ENCODE data around the gene ZC3H12A.

Gene ZC3H12A

GRCh38 chr1:37474046-37474696 lies at the start of gene ZC3H12A:
Gene ZC3H12A (plus strand): TSS chr1:37474580. CDS start chr1:37475497, 917 bp downstream.
- H3K27ac ChIP-seq (ENCODE audit: low read depth, low read length) = peak within 1 kb of the TSS; percentile 21
- no peaks in the 10 kb centered on the region for H3K9me3 ChIP-seq (ENCODE audit: control insufficient read depth, insufficient read depth, low read length)
- H3K4me3 ChIP-seq (ENCODE audit: low read depth, low read length) = peak within 1 kb of the TSS; percentile 72
- peaks cover 22% of the 10 kb centered on the region for H3K27me3 ChIP-seq (ENCODE audit: control insufficient read depth, insufficient read depth, low read length)
- peaks cover 53% of the 10 kb centered on the region for H3K4me1 ChIP-seq (ENCODE audit: control insufficient read depth, insufficient read depth, low read length)
- peak within 1 kb of the TSS; percentile 44 for H3K9ac ChIP-seq (ENCODE audit: low read depth, low read length)
- H3K36me3 ChIP-seq (ENCODE audit: control insufficient read depth, insufficient read depth, low read length) = peaks cover 14% of the 10 kb centered on the region

DNA sequence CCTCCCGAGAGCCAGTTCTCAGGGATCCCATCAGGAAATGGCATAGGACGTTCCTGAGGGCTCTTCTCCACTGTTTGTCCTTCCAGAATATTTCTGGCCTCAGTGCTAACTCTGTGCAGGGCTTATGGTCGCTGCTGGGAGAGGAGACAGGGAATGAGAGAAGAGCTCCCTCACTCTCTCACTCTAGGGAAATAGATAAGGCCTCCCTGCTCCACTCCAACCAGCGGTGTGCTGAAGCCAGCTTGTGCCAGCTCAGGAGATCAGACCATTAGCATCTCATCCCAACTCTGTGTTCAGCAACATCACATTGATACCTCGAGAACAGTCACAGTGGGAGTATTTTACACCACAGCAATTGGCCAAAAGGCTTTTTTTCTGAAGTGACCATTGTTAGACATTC lies 49.2 kb upstream of the ZC3H12A start:
- Histone ChIP-seq H3K27me3 (ENCODE audit: control insufficient read depth, insufficient read depth, low read length) (no peaks in the 10 kb centered on the region), H3K4me1 (ENCODE audit: control insufficient read depth, insufficient read depth, low read length) (peaks cover 4% of the 10 kb centered on the region; the same call in 1 of the 2 replicates), H3K9me3 (ENCODE audit: control insufficient read depth, insufficient read depth, low read length) (no peaks in the 10 kb centered on the region), H3K36me3 (ENCODE audit: control insufficient read depth, insufficient read depth, low read length) (no peaks in the 10 kb centered on the region), H3K4me3 (ENCODE audit: low read depth, low read length) (no peak overlapping the region), H3K27ac (ENCODE audit: low read depth, low read length) (no peak overlapping the region), H3K9ac (ENCODE audit: low read depth, low read length) (no peak overlapping the region)

GRCh38 chr1:37429029-37429428 lies 45.4 kb upstream of the ZC3H12A start:
- Histone ChIP-seq H3K4me3 (ENCODE audit: low read depth, low read length) (no peak overlapping the region), H3K9ac (ENCODE audit: low read depth, low read length) (no peak overlapping the region), H3K27me3 (ENCODE audit: control insufficient read depth, insufficient read depth, low read length) (no peaks in the 10 kb centered on the region), H3K27ac (ENCODE audit: low read depth, low read length) (no peak overlapping the region), H3K4me1 (ENCODE audit: control insufficient read depth, insufficient read depth, low read length) (peaks cover 6% of the 10 kb centered on the region; the same call in 1 of the 2 replicates), H3K9me3 (ENCODE audit: control insufficient read depth, insufficient read depth, low read length) (no peaks in the 10 kb centered on the region), H3K36me3 (ENCODE audit: control insufficient read depth, insufficient read depth, low read length) (no peaks in the 10 kb centered on the region)

DNA sequence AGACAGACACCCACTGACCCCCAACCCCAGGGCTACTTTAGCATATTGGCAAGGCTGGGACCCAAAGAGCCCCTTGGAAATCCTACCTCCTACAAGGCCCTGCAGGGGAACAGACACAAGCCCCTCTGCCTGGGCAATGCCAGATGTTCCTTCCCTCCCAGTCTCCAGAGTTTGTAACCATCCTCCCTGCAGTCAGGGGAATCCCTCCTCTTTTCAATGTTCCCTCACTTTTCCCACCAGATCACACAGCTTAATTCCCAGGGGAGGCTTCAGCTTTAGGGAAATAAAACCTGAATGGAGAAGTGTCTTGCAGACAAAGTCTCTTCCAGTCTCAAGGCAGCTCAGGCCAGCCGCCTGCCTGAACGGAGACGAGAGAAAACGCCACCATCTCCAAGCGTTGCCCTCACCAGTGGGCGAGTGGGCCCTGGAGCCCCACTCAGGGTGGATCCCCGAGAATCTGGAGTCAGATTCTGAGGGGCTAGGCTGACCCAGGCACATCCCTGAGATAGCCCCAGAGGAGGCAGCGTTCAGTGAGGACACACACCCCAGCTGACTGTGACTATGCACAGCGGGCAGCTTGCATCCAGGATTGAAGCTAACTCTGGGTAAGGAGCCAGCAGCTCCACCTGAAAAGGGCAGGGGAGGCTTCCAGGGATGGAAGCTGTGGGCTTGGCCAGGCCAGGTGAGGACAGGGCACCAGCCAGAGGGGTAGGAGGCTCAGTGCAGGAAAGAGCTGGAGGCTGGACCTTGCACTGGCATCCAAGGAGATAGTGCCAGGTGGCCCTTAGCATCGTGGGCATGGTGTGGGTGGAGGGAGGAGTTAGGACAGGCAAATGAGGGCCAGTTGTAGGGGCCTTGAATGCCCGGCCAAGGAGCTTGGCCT lies 44.0 kb upstream of the ZC3H12A start:
- Histone ChIP-seq H3K4me3 (ENCODE audit: low read depth, low read length) (no peak overlapping the region), H3K9ac (ENCODE audit: low read depth, low read length) (no peak overlapping the region), H3K27ac (ENCODE audit: low read depth, low read length) (no peak overlapping the region), H3K27me3 (ENCODE audit: control insufficient read depth, insufficient read depth, low read length) (no peaks in the 10 kb centered on the region; the same call in 1 of the 2 replicates), H3K36me3 (ENCODE audit: control insufficient read depth, insufficient read depth, low read length) (no peaks in the 10 kb centered on the region), H3K9me3 (ENCODE audit: control insufficient read depth, insufficient read depth, low read length) (no peaks in the 10 kb centered on the region), H3K4me1 (ENCODE audit: control insufficient read depth, insufficient read depth, low read length) (peaks cover 8% of the 10 kb centered on the region; the same call in 1 of the 2 replicates)

DNA sequence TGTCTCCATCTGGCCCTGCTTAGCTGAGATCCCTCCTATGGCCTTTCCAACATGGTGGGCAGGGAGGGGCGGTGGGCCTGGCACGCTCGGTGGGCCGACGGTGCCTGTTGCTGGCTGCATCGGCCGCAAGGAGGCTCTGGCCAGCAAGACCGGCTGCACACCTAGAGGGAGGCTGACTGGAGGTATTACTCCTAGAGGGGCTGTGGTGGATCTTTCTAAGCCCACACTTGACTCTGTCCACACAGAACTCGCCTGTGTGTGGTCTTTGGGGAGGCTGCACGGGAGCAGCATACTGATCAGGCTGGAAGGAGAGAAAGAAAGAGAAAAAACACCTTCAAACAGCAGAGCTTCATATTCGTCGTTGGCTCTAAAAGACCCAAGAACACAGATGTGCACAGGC lies 41.7 kb upstream of the ZC3H12A start:
- Histone ChIP-seq H3K9ac (ENCODE audit: low read depth, low read length) (no peak overlapping the region), H3K4me1 (ENCODE audit: control insufficient read depth, insufficient read depth, low read length) (peaks cover 8% of the 10 kb centered on the region; the same call in 1 of the 2 replicates), H3K27me3 (ENCODE audit: control insufficient read depth, insufficient read depth, low read length) (no peaks in the 10 kb centered on the region; the same call in 1 of the 2 replicates), H3K9me3 (ENCODE audit: control insufficient read depth, insufficient read depth, low read length) (no peaks in the 10 kb centered on the region), H3K4me3 (ENCODE audit: low read depth, low read length) (no peak overlapping the region), H3K27ac (ENCODE audit: low read depth, low read length) (no peak overlapping the region), H3K36me3 (ENCODE audit: control insufficient read depth, insufficient read depth, low read length) (no peaks in the 10 kb centered on the region)

GRCh38 chr1:37433171-37433570 lies 41.2 kb upstream of the ZC3H12A start:
- Histone ChIP-seq H3K36me3 (ENCODE audit: control insufficient read depth, insufficient read depth, low read length) (no peaks in the 10 kb centered on the region), H3K9ac (ENCODE audit: low read depth, low read length) (no peak overlapping the region), H3K4me3 (ENCODE audit: low read depth, low read length) (no peak overlapping the region), H3K9me3 (ENCODE audit: control insufficient read depth, insufficient read depth, low read length) (no peaks in the 10 kb centered on the region), H3K27me3 (ENCODE audit: control insufficient read depth, insufficient read depth, low read length) (peaks cover 4% of the 10 kb centered on the region; the same call in 1 of the 2 replicates), H3K27ac (ENCODE audit: low read depth, low read length) (no peak overlapping the region), H3K4me1 (ENCODE audit: control insufficient read depth, insufficient read depth, low read length) (peaks cover 8% of the 10 kb centered on the region; the same call in 1 of the 2 replicates)

DNA sequence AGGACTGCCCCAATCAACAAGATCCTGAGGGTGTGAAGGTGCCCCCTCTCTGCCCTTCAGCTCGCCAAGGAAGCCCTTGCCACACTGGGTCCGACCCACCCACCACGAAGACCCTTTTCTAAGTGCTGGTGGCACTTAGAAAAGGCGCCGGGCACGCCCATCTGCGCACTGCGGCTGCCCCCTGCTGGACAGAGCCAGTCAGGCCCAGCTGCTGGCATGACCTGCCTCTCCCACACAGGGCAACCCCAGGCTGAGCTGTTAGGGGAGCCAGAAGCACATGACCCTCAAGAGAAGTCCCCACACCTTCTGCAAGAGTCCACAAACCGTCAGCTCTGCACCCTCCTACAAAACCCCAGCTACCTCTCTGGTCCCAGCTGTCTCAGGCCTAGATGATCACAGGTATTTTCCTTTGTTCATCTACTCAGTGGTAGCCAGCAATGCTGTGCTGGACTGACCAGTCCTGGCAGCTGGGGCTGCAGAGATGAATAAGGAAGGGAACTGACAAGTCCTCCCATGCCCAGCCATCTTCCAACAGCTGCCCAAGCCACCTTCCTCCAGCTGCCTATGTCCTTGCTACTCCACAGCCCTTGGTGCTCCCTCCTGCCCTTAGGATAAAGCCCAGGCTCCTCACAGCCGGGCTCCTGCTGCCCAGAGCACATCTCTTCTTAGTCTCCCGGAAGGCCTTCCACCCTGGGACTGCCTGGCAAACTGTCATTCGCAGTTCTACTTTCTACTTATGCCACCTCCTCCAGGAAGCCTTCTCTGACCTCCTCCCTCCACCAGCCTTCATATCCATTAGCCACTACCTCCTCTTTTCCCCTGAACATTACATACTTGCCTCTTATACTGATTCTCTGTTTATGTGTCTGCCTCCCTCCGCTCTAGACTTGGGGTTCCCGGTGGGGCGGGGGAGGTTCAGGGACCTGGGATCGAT lies 39.8 kb upstream of the ZC3H12A start:
- H3K27ac ChIP-seq (ENCODE audit: low read depth, low read length) = no peak overlapping the region
- H3K4me1 ChIP-seq (ENCODE audit: control insufficient read depth, insufficient read depth, low read length) = peaks cover 14% of the 10 kb centered on the region; the same call in 1 of the 2 replicates
- H3K36me3 ChIP-seq (ENCODE audit: control insufficient read depth, insufficient read depth, low read length) = no peaks in the 10 kb centered on the region
- H3K9me3 ChIP-seq (ENCODE audit: control insufficient read depth, insufficient read depth, low read length) = no peaks in the 10 kb centered on the region
- H3K4me3 ChIP-seq (ENCODE audit: low read depth, low read length) = no peak overlapping the region
- peaks cover 10% of the 10 kb centered on the region; the same call in 1 of the 2 replicates for H3K27me3 ChIP-seq (ENCODE audit: control insufficient read depth, insufficient read depth, low read length)
- no peak overlapping the region for H3K9ac ChIP-seq (ENCODE audit: low read depth, low read length)

GRCh38 chr1:37437087-37437486 lies 37.3 kb upstream of the ZC3H12A start:
- H3K27me3 ChIP-seq (ENCODE audit: control insufficient read depth, insufficient read depth, low read length) = peaks cover 16% of the 10 kb centered on the region
- no peaks in the 10 kb centered on the region for H3K36me3 ChIP-seq (ENCODE audit: control insufficient read depth, insufficient read depth, low read length)
- H3K27ac ChIP-seq (ENCODE audit: low read depth, low read length) = no peak overlapping the region
- H3K9ac ChIP-seq (ENCODE audit: low read depth, low read length) = no peak overlapping the region
- H3K4me1 ChIP-seq (ENCODE audit: control insufficient read depth, insufficient read depth, low read length) = peaks cover 8% of the 10 kb centered on the region; the same call in 1 of the 2 replicates
- no peaks in the 10 kb centered on the region for H3K9me3 ChIP-seq (ENCODE audit: control insufficient read depth, insufficient read depth, low read length)
- H3K4me3 ChIP-seq (ENCODE audit: low read depth, low read length) = no peak overlapping the region

DNA sequence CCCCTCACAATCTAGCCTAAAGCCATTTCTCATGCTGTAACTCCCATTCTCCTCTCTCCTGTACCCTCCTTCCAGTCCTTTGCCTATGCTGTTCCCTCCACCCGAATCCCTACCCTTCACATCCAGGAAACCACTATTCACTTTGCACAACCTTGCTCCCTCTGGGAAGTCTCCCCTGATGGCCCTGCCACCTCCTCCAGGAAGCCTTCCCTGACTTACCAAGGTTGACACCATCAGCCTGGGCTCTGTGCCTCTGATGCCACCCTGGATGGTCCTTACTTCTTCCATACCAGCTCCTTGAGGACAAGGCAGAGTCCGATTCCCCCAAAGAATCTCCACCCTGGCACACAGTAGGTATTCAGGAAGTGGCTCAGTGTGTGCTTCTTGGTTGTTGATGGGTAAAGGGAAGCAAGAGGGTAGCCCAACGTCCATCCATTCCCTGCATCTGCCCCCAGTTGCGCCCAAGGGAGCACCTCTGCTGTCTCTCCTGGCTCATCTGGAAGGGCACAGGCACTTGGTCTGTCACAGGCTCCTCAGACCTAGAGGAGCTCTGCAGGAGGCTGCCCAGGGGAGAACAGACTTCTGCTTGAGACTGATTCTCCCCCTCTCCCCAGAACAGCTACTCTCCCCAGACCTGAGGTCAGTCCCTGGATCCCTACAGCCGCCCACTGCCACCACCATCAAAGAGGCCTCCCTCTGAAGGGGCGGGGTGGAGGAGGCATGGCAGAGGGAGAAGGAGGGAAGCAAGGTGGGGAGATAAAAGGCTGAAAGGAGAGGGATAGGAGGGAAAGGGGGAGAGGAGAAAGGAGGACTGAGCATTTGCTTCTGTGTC lies 36.1 kb upstream of the ZC3H12A start:
- Histone ChIP-seq H3K9ac (ENCODE audit: low read depth, low read length) (no peak overlapping the region), H3K4me3 (ENCODE audit: low read depth, low read length) (no peak overlapping the region), H3K27ac (ENCODE audit: low read depth, low read length) (no peak overlapping the region), H3K36me3 (ENCODE audit: control insufficient read depth, insufficient read depth, low read length) (no peaks in the 10 kb centered on the region), H3K4me1 (ENCODE audit: control insufficient read depth, insufficient read depth, low read length) (peaks cover 8% of the 10 kb centered on the region; the same call in 1 of the 2 replicates), H3K9me3 (ENCODE audit: control insufficient read depth, insufficient read depth, low read length) (no peaks in the 10 kb centered on the region), H3K27me3 (ENCODE audit: control insufficient read depth, insufficient read depth, low read length) (peaks cover 26% of the 10 kb centered on the region)
